Bronchial epithelial cell (primary cell): ENCODE results near the gene RNF220. TPM values are rescaled to one million over a fixed set of nuclear protein-coding genes. Genes with fewer than 3 reads are reported as not detected.

Source experiments
- DNase-seq: peaks from one replicate; pipeline ENCODE4 v3.0.0-alpha.2; 2010; ENCODE audit warnings: low read depth
- FAIRE-seq: peaks from 2 replicates; lab custom pipeline; 2011; peaks lifted over from hg19 to GRCh38; lab: Jason Lieb, UNC
- H3K27me3 ChIP-seq: 2 replicates; pipeline ENCODE4 v1.5.1; 2011; ENCODE audit warnings: low read length; ENCODE audit not compliant: control insufficient read depth, insufficient read depth
- H3K36me3 ChIP-seq: 2 replicates; pipeline ENCODE4 v1.5.1; 2011; ENCODE audit warnings: low read length; ENCODE audit not compliant: control insufficient read depth, insufficient read depth
- H3K4me3 ChIP-seq: 2 replicates; pipeline ENCODE4 v1.5.1; 2011; ENCODE audit warnings: mild to moderate bottlenecking, low read depth, low read length, control low read depth
- CTCF ChIP-seq: IDR thresholded peaks from 2 replicates; pipeline ENCODE4 v1.5.1; 2011; ENCODE audit warnings: mild to moderate bottlenecking, moderate library complexity, low read length, control low read depth, inconsistent platforms; ENCODE audit not compliant: insufficient read depth, severe bottlenecking
- total RNA-seq: library from RNA; depleted of rRNA; stranded (reverse); fragments of >200 nt; gene quantifications from 2 replicates; pipeline ENCODE4 v1.2.1, GENCODE V29; 2014

RNF220 gene
- total RNA-seq, 1 donor from 2014 or later, result 94.5 TPM

- TF ChIP-seq CTCF, result no peak
- Histone ChIP-seq H3K36me3 (no peaks in the 10 kb centered on the region), H3K27me3 (no peaks in the 10 kb centered on the region), H3K4me3 (no peak overlapping the region)
- FAIRE-seq (no peak), DNase-seq (no peak)
Measured at GRCh38 chr1:44685881-44686280, 280.8 kb downstream of the RNF220 start.

- no peak for TF ChIP-seq CTCF
- no peak for DNase-seq
- no peak for FAIRE-seq
- Histone ChIP-seq H3K4me3 (no peak overlapping the region), H3K36me3 (no peaks in the 10 kb centered on the region), H3K27me3 (no peaks in the 10 kb centered on the region)
Measured at GRCh38 chr1:44688760-44689446, 283.8 kb downstream of the RNF220 start.

GRCh38 chr1:44689447-44689765, 284.4 kb downstream of the RNF220 start:
- TF ChIP-seq CTCF, result no peak
- no peaks in the 10 kb centered on the region for H3K36me3 ChIP-seq
- FAIRE-seq (no peak), DNase-seq (no peak)
- no peaks in the 10 kb centered on the region for H3K27me3 ChIP-seq
- no peak overlapping the region for H3K4me3 ChIP-seq

DNA sequence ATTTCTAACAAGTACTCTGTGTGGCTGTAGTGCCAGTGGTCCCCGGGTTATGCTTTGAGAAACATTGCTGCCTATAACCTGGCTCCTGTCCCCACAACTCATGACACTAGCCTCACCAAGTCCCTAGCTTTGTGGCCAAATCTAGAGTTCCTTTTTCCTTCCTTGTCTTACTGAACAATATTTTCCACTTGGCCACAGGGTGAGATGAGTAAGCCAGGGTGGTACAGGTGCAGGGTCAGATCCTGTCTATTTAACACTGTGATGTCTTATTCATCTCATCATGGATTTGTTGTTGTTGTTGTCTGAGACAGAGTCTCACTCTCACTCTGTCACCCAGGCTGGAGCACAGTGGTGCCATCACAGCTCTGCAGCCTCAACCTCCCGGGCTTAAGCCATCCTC, 288.1 kb downstream of the RNF220 start:
- no peak for TF ChIP-seq CTCF
- DNase-seq (no peak), FAIRE-seq (no peak)
- Histone ChIP-seq H3K27me3 (no peaks in the 10 kb centered on the region), H3K4me3 (no peak overlapping the region), H3K36me3 (no peaks in the 10 kb centered on the region)

GRCh38 chr1:44693900-44694299, 288.8 kb downstream of the RNF220 start:
- no peak for TF ChIP-seq CTCF
- no peak for FAIRE-seq
- Histone ChIP-seq H3K4me3 (no peak overlapping the region), H3K27me3 (no peaks in the 10 kb centered on the region), H3K36me3 (no peaks in the 10 kb centered on the region)
- DNase-seq, result no peak
